Measurements from ENCODE around the gene PNPLA3. TPM values are rescaled to one million over a fixed set of nuclear protein-coding genes. Genes with fewer than 3 reads are reported as not detected.
A peak's percentile ranks its signal among the peaks of the same experiment; 100 is the strongest.

PNPLA3 gene
- total and polyA plus RNA-seq, 9 of the 15 experiments (the other 6 are each of a cell fraction or from before 2014, with no cell fraction given): 0.20 to 0.48 (median 0.38) TPM; not detected in 6

- TF ChIP-seq ZKSCAN3 (CRISPR knock-in tag; IDR thresholded peaks at IDR 0.05) (no peak), CBFA2T2 (conservative IDR thresholded peaks at IDR 0.05) (peak; percentile 92), ZNF561 (CRISPR knock-in tag; conservative IDR thresholded peaks at IDR 0.05) (no peak), SOX6 (IDR thresholded peaks at IDR 0.05) (peak; percentile 71), L3MBTL2 (IDR thresholded peaks at IDR 0.05) (peak; percentile 29; the same call in 1 of the 2 replicates), TARDBP (IDR thresholded peaks at IDR 0.05) (0 out of 2 replicates have a peak, but pooled peaks have one; percentile 44), ZNF778 (CRISPR knock-in tag; IDR thresholded peaks at IDR 0.05) (no peak), ERF (CRISPR knock-in tag; IDR thresholded peaks at IDR 0.05) (no peak), EP300 (IDR thresholded peaks at IDR 0.05; ENCODE audit: low read length) (peak; percentile 86), PHB2 (IDR thresholded peaks at IDR 0.05; ENCODE audit: low read depth) (peak; percentile 91), CBX1 (IDR thresholded peaks at IDR 0.05; ENCODE audit: low read depth) (no peak), RCOR1 (IDR thresholded peaks at IDR 0.05; ENCODE audit: borderline replicate concordance in 1 of 2, low read depth in 2 of 2, low read length in 2 of 2) (peak in 1 of 2 experiments; percentile 82; a peak in 1 of 4 replicates), FOXA1 (IDR thresholded peaks at IDR 0.05; ENCODE audit: borderline replicate concordance) (no peak), HNRNPH1 (optimal IDR thresholded peaks at IDR 0.05; ENCODE audit: low read depth, low read length) (no peak), TCF7L2 (IDR thresholded peaks at IDR 0.05; ENCODE audit: low read depth, low read length) (no peak), RBM39 (optimal IDR thresholded peaks at IDR 0.05; ENCODE audit: low read depth, low read length) (no peak), XRCC5 (IDR thresholded peaks at IDR 0.05; ENCODE audit: low read depth, low read length) (no peak)
- TF ChIP-seq, protein P1, sequence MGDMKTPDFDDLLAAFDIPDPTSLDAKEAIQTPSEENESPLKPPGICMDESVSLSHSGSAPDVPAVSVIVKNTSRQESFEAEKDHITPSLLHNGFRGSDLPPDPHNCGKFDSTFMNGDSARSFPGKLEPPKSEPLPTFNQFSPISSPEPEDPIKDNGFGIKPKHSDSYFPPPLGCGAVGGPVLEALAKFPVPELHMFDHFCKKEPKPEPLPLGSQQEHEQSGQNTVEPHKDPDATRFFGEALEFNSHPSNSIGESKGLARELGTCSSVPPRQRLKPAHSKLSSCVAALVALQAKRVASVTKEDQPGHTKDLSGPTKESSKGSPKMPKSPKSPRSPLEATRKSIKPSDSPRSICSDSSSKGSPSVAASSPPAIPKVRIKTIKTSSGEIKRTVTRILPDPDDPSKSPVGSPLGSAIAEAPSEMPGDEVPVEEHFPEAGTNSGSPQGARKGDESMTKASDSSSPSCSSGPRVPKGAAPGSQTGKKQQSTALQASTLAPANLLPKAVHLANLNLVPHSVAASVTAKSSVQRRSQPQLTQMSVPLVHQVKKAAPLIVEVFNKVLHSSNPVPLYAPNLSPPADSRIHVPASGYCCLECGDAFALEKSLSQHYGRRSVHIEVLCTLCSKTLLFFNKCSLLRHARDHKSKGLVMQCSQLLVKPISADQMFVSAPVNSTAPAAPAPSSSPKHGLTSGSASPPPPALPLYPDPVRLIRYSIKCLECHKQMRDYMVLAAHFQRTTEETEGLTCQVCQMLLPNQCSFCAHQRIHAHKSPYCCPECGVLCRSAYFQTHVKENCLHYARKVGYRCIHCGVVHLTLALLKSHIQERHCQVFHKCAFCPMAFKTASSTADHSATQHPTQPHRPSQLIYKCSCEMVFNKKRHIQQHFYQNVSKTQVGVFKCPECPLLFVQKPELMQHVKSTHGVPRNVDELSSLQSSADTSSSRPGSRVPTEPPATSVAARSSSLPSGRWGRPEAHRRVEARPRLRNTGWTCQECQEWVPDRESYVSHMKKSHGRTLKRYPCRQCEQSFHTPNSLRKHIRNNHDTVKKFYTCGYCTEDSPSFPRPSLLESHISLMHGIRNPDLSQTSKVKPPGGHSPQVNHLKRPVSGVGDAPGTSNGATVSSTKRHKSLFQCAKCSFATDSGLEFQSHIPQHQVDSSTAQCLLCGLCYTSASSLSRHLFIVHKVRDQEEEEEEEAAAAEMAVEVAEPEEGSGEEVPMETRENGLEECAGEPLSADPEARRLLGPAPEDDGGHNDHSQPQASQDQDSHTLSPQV (IDR thresholded peaks at IDR 0.05): no peak; the same call in none of the 2 replicates
- TF ChIP-seq, protein P2, sequence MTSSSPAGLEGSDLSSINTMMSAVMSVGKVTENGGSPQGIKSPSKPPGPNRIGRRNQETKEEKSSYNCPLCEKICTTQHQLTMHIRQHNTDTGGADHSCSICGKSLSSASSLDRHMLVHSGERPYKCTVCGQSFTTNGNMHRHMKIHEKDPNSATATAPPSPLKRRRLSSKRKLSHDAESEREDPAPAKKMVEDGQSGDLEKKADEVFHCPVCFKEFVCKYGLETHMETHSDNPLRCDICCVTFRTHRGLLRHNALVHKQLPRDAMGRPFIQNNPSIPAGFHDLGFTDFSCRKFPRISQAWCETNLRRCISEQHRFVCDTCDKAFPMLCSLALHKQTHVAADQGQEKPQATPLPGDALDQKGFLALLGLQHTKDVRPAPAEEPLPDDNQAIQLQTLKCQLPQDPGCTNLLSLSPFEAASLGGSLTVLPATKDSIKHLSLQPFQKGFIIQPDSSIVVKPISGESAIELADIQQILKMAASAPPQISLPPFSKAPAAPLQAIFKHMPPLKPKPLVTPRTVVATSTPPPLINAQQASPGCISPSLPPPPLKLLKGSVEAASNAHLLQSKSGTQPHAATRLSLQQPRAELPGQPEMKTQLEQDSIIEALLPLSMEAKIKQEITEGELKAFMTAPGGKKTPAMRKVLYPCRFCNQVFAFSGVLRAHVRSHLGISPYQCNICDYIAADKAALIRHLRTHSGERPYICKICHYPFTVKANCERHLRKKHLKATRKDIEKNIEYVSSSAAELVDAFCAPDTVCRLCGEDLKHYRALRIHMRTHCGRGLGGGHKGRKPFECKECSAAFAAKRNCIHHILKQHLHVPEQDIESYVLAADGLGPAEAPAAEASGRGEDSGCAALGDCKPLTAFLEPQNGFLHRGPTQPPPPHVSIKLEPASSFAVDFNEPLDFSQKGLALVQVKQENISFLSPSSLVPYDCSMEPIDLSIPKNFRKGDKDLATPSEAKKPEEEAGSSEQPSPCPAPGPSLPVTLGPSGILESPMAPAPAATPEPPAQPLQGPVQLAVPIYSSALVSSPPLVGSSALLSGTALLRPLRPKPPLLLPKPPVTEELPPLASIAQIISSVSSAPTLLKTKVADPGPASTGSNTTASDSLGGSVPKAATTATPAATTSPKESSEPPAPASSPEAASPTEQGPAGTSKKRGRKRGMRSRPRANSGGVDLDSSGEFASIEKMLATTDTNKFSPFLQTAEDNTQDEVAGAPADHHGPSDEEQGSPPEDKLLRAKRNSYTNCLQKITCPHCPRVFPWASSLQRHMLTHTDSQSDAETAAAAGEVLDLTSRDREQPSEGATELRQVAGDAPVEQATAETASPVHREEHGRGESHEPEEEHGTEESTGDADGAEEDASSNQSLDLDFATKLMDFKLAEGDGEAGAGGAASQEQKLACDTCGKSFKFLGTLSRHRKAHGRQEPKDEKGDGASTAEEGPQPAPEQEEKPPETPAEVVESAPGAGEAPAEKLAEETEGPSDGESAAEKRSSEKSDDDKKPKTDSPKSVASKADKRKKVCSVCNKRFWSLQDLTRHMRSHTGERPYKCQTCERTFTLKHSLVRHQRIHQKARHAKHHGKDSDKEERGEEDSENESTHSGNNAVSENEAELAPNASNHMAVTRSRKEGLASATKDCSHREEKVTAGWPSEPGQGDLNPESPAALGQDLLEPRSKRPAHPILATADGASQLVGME (CRISPR knock-in tag; IDR thresholded peaks at IDR 0.05): no peak
These were observed 45.6 kb downstream of the PNPLA3 start (continued) for GRCh38 chr22:43969021-43969878.

Data from K562 (cell line).